GM21447 (cell line): Measurements from ENCODE around the gene CTTNBP2NL.
"Not testable (repeated sequence)": the region's sequence is repeated elsewhere in the genome, so short reads cannot be mapped to it uniquely, and the experiment has no call there.

ENCODE experiments used
- ATAC-seq: cut with Tn5 transposase; IDR thresholded peaks from one replicate; pipeline ENCODE4 v1.9.1; 2021; ENCODE audit not compliant: unreplicated experiment

The CTTNBP2NL gene

GRCh38 chr1:112386731-112387346 is 9.2 kb upstream of the CTTNBP2NL start:
- ATAC-seq = no peak

GRCh38 chr1:112387807-112388206 is 8.2 kb upstream of the CTTNBP2NL start:
- no peak for ATAC-seq

GRCh38 chr1:112388436-112388835 is 7.6 kb upstream of the CTTNBP2NL start:
- no peak for ATAC-seq

GRCh38 chr1:112389689-112390088 is 6.3 kb upstream of the CTTNBP2NL start:
- ATAC-seq = no peak

- not testable (repeated sequence) for ATAC-seq
Measured at GRCh38 chr1:112390335-112390734, 5.7 kb upstream of the CTTNBP2NL start.

GRCh38 chr1:112390775-112391602 is 5.0 kb upstream of the CTTNBP2NL start:
- ATAC-seq = peak; percentile 63

- ATAC-seq = no peak
Measured at GRCh38 chr1:112391603-112391940, 4.4 kb upstream of the CTTNBP2NL start.

GRCh38 chr1:112393631-112393974 is 2.4 kb upstream of the CTTNBP2NL start:
- ATAC-seq = no peak

GRCh38 chr1:112394743-112395062 is 1.3 kb upstream of the CTTNBP2NL start:
- ATAC-seq = no peak

- ATAC-seq = no peak
Measured at GRCh38 chr1:112395256-112395820, 676 bp upstream of the CTTNBP2NL start.

GRCh38 chr1:112396653-112397471 is 848 bp downstream of the CTTNBP2NL start:
- ATAC-seq = no peak

- ATAC-seq = no peak
Measured at GRCh38 chr1:112397841-112398240, 1.8 kb downstream of the CTTNBP2NL start.

- no peak for ATAC-seq
Measured at GRCh38 chr1:112399456-112399855, 3.4 kb downstream of the CTTNBP2NL start.

GRCh38 chr1:112400706-112401105 is 4.7 kb downstream of the CTTNBP2NL start:
- ATAC-seq = not testable (repeated sequence)

- peak; percentile 52 for ATAC-seq
Measured at GRCh38 chr1:112402682-112403643, 6.9 kb downstream of the CTTNBP2NL start.

- ATAC-seq = no peak
Measured at GRCh38 chr1:112406771-112407170, 10.8 kb downstream of the CTTNBP2NL start.

GRCh38 chr1:112409414-112409813 is 13.4 kb downstream of the CTTNBP2NL start:
- no peak for ATAC-seq

GRCh38 chr1:112410673-112411072 is 14.7 kb downstream of the CTTNBP2NL start:
- ATAC-seq = no peak

GRCh38 chr1:112417271-112417670 is 21.3 kb downstream of the CTTNBP2NL start:
- ATAC-seq = no peak

GRCh38 chr1:112418099-112418892 is 22.3 kb downstream of the CTTNBP2NL start:
- ATAC-seq = no peak
